ENCODE data around the gene KIF21B.

Gene KIF21B

DNA sequence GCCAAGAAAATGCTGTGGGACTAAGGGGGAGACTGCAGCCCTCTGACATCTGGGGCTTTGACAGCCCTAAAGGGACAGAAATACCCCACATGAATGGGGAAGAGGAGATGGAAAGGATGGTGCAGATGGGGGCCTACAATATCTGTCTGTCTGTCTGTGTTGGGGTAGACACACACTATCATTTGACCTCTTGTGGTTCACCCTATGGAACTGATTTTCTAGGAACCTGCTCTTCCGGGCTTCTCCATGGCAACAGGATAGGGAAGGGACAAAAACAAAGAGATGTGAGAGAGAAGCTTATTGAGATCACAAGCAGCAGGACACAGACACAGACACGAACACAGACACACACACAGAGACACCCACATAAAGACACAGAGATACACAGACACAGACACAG, 17.1 kb downstream of the KIF21B start:
- H3K9me3 ChIP-seq (ENCODE audit: insufficient read depth, low read depth, low read length) = no peaks in the 10 kb centered on the region
- H3K27ac ChIP-seq (ENCODE audit: low read depth, low read length) = no peak overlapping the region
- H3K4me3 ChIP-seq (ENCODE audit: low read length) = no peak overlapping the region
- 92% methylated on average over 2 of the region's 2 CpGs for WGBS
- no peak overlapping the region for H3K9ac ChIP-seq (ENCODE audit: low read depth, low read length)
- H3K4me1 ChIP-seq (ENCODE audit: insufficient read depth, low read length) = peaks cover 9% of the 10 kb centered on the region
- H3K27me3 ChIP-seq (ENCODE audit: insufficient read depth, low read length) = no peaks in the 10 kb centered on the region
- H3K36me3 ChIP-seq (ENCODE audit: insufficient read depth, low read length) = peaks cover 14% of the 10 kb centered on the region; the same call in 1 of the 2 replicates

DNA sequence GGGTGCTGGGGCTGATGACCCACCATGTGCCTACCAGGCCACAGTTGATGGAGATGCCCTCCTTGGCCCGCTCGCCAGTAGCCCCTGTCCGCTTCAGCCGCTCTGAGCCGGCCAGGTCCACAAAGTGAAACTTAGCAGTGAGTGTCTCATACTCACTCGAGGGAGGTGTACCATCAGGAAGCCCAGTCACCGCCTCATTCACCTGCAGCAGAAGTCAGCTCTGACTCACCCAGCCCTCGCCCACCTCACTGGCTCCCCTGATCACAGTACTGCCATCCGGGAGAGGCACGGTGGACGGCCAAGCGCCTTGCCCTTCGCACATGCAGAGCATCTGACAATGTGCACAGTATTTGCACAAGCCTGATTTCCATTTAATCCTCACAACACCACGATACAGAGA, 18.8 kb downstream of the KIF21B start:
- Histone ChIP-seq H3K27me3 (ENCODE audit: insufficient read depth, low read length) (no peaks in the 10 kb centered on the region), H3K9me3 (ENCODE audit: insufficient read depth, low read depth, low read length) (no peaks in the 10 kb centered on the region), H3K4me1 (ENCODE audit: insufficient read depth, low read length) (no peaks in the 10 kb centered on the region), H3K4me3 (ENCODE audit: low read length) (no peak overlapping the region), H3K36me3 (ENCODE audit: insufficient read depth, low read length) (peaks cover 17% of the 10 kb centered on the region), H3K9ac (ENCODE audit: low read depth, low read length) (no peak overlapping the region), H3K27ac (ENCODE audit: low read depth, low read length) (no peak overlapping the region)
- 96% methylated on average over 14 of the region's 14 CpGs for WGBS

DNA sequence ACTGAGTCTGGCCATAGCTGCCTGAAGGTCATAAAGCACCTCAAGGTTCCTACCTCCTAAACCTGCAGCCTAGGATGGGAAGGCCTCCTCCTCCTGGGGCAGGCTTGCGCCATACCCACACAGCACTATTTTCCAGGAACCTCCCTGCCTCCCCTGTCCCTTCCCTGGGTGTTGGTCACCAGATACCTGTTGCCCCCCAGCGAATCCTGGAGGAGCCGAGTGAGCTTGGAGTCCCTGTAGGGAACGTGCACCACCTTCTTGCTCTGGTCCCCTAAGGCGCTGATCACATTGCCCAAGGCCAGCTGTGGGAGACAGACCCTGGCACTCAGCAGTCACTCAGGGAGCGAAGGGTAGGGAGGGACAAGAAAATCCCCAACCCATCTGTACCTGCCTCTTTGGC, 19.4 kb downstream of the KIF21B start:
- Histone ChIP-seq H3K4me1 (ENCODE audit: insufficient read depth, low read length) (no peaks in the 10 kb centered on the region), H3K4me3 (ENCODE audit: low read length) (no peak overlapping the region), H3K36me3 (ENCODE audit: insufficient read depth, low read length) (peaks cover 17% of the 10 kb centered on the region), H3K27me3 (ENCODE audit: insufficient read depth, low read length) (no peaks in the 10 kb centered on the region), H3K9me3 (ENCODE audit: insufficient read depth, low read depth, low read length) (no peaks in the 10 kb centered on the region), H3K27ac (ENCODE audit: low read depth, low read length) (no peak overlapping the region), H3K9ac (ENCODE audit: low read depth, low read length) (no peak overlapping the region)
- 94% methylated on average over 6 of the region's 6 CpGs for WGBS

DNA sequence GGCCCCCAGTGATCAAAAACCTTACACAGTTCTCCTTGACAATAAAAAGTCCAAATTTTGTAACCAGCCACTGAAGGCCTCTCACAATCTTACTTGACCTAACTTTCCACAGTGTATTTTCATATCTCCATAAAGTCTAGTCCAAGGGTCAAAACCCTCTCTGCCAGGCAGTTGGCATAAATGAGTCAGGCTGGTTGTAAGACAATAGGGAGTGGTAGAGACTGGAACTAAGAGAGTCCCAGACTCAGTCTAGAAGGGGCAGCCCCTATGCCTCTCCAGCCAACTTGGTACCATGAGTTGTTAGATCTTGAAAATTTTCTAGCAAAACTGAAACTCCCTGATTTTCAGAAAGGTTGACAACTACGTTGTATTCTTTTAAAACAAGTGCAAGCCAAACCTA, 21.0 kb downstream of the KIF21B start:
- no peaks in the 10 kb centered on the region for H3K4me1 ChIP-seq (ENCODE audit: insufficient read depth, low read length)
- H3K36me3 ChIP-seq (ENCODE audit: insufficient read depth, low read length) = peaks cover 27% of the 10 kb centered on the region
- no peak overlapping the region for H3K27ac ChIP-seq (ENCODE audit: low read depth, low read length)
- no peaks in the 10 kb centered on the region for H3K27me3 ChIP-seq (ENCODE audit: insufficient read depth, low read length)
- 95% methylated on average over 1 of the region's 1 CpG for WGBS
- H3K9ac ChIP-seq (ENCODE audit: low read depth, low read length) = no peak overlapping the region
- H3K4me3 ChIP-seq (ENCODE audit: low read length) = no peak overlapping the region
- no peaks in the 10 kb centered on the region for H3K9me3 ChIP-seq (ENCODE audit: insufficient read depth, low read depth, low read length)

DNA sequence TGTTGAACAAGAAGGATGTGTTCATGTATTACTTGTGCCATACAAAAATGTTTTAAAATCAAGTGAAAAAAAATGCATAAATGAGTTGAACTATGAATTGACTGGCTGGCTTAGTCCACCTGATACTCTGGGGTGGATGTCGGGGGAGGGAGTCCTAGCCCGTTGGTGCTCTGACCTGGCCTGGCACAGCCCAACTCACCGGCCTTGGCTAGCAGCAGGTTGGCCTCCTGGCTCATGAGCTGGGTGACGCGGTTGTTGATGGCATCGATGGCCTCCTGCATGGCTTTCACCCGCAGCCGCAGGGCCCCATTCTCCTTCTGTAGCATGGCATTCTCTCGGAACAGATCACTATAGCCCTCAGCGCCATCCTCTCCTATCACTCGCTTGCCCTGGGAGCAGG, 21.6 kb downstream of the KIF21B start:
- H3K4me1 ChIP-seq (ENCODE audit: insufficient read depth, low read length) = no peaks in the 10 kb centered on the region
- no peak overlapping the region for H3K4me3 ChIP-seq (ENCODE audit: low read length)
- H3K9me3 ChIP-seq (ENCODE audit: insufficient read depth, low read depth, low read length) = no peaks in the 10 kb centered on the region
- 86% methylated on average over 11 of the region's 11 CpGs for WGBS
- H3K36me3 ChIP-seq (ENCODE audit: insufficient read depth, low read length) = peaks cover 27% of the 10 kb centered on the region
- H3K9ac ChIP-seq (ENCODE audit: low read depth, low read length) = no peak overlapping the region
- H3K27ac ChIP-seq (ENCODE audit: low read depth, low read length) = no peak overlapping the region
- H3K27me3 ChIP-seq (ENCODE audit: insufficient read depth, low read length) = no peaks in the 10 kb centered on the region

DNA sequence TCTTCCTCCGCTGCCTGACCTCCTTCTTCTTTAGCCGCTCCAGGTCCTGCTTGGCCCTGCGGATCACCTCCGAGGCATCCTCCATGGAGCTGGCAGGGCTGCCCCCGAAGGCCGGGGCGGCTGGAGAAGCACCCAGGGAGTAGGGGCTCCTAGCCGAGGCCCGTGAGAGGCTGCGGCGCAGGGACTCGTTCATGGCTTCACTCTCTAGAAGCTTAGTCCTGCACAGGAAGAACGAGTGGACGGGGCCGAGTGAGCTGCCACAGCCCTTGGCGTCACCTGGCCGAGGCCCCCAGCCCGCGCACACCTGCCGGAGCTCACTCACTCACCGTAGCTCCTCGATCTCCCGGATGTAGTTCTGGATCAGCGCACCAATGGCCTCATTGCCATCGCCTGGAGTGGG, 23.1 kb downstream of the KIF21B start:
- Histone ChIP-seq H3K4me1 (ENCODE audit: insufficient read depth, low read length) (no peaks in the 10 kb centered on the region), H3K27me3 (ENCODE audit: insufficient read depth, low read length) (no peaks in the 10 kb centered on the region), H3K36me3 (ENCODE audit: insufficient read depth, low read length) (peaks cover 29% of the 10 kb centered on the region), H3K27ac (ENCODE audit: low read depth, low read length) (no peak overlapping the region), H3K9me3 (ENCODE audit: insufficient read depth, low read depth, low read length) (no peaks in the 10 kb centered on the region), H3K4me3 (ENCODE audit: low read length) (no peak overlapping the region), H3K9ac (ENCODE audit: low read depth, low read length) (no peak overlapping the region)
- 94% methylated on average over 25 of the region's 25 CpGs for WGBS

DNA sequence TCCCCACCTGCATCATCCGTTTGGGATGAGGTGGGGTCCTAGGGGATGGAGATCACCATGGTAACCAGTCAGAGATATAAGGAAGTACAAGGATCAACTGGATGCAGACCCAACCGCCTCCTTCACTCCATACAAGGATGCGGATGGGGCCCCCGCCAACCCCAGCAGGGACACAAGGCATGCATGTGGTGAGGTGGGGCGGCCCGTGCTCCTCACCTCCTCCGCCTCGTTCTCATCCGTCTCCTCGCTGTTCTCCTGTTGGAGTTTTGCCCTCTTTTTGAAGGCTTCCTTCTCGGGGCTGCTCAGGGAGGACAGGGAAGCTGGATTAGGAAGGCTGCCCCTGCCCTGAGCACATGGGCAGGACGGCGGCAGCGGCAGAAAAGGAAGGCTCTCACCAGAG, 23.8 kb downstream of the KIF21B start:
- Histone ChIP-seq H3K9me3 (ENCODE audit: insufficient read depth, low read depth, low read length) (no peaks in the 10 kb centered on the region), H3K9ac (ENCODE audit: low read depth, low read length) (no peak overlapping the region), H3K36me3 (ENCODE audit: insufficient read depth, low read length) (peaks cover 25% of the 10 kb centered on the region), H3K4me1 (ENCODE audit: insufficient read depth, low read length) (no peaks in the 10 kb centered on the region), H3K27me3 (ENCODE audit: insufficient read depth, low read length) (no peaks in the 10 kb centered on the region), H3K27ac (ENCODE audit: low read depth, low read length) (no peak overlapping the region), H3K4me3 (ENCODE audit: low read length) (no peak overlapping the region)
- 96% methylated on average over 13 of the region's 14 CpGs for WGBS

DNA sequence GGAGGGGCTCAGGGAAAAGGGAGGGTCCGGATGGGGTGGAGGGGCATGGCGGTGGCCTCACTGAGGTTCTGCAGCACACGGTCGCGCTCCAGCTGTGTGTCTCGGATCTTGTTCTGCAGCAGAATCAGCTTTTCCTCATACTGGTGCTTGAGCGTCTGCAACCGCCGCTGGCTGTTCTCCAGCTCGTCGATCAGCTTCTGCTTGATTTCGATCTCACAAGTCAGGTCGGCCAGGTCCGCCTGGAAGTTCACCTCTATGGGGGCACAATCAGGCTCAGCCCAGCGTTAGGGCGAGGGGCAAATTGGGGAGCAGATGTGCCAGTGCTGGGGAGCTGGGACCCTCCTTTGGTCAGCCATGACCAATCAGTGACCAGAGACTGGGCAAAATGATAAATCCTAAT, 25.2 kb downstream of the KIF21B start:
- peaks cover 23% of the 10 kb centered on the region for H3K36me3 ChIP-seq (ENCODE audit: insufficient read depth, low read length)
- H3K27me3 ChIP-seq (ENCODE audit: insufficient read depth, low read length) = no peaks in the 10 kb centered on the region
- 95% methylated on average over 16 of the region's 16 CpGs for WGBS

DNA sequence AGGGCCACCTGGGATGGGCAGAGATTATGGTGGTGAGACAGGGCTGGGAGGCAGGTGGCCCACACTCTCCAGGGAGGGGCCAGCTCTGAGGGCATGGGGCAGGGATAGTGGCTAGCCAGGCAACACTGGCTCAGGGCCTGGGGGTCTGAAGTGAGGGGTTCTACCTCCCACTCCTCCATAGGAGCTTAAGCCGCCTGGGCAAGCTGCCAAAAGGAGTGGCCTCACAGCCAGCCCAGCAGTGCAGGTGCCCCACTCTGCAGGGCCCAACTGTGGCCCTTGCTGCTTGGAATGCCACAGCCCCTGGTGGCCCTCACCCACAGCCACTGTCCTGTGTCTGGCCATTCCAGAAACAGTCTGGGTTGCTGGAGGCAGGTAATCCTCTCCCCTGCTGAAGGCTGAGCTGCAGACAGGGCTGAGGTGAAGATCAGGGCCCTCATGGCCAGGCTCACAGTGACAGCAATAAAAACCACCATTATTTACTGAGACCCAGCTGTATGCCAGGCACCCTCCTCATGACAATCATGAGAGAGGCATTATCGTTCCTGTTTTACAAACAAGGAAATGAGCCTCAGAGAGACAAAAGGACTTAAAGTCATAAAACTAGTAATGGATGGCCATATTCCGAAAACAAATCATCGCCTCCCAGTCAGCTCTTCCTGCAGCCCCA, 31.0 kb downstream of the KIF21B start:
- H3K9ac ChIP-seq (ENCODE audit: low read depth, low read length) = no peak overlapping the region
- H3K4me1 ChIP-seq (ENCODE audit: insufficient read depth, low read length) = no peaks in the 10 kb centered on the region
- H3K36me3 ChIP-seq (ENCODE audit: insufficient read depth, low read length) = peaks cover 28% of the 10 kb centered on the region
- H3K27me3 ChIP-seq (ENCODE audit: insufficient read depth, low read length) = no peaks in the 10 kb centered on the region
- H3K27ac ChIP-seq (ENCODE audit: low read depth, low read length) = no peak overlapping the region
- H3K4me3 ChIP-seq (ENCODE audit: low read length) = no peak overlapping the region
- H3K9me3 ChIP-seq (ENCODE audit: insufficient read depth, low read depth, low read length) = no peaks in the 10 kb centered on the region
- 94% methylated on average over 4 of the region's 4 CpGs for WGBS

More for the DNA sequence above, 25.2 kb downstream of the KIF21B start:
- Histone ChIP-seq H3K4me3 (ENCODE audit: low read length) (no peak overlapping the region), H3K27ac (ENCODE audit: low read depth, low read length) (no peak overlapping the region), H3K4me1 (ENCODE audit: insufficient read depth, low read length) (no peaks in the 10 kb centered on the region), H3K9me3 (ENCODE audit: insufficient read depth, low read depth, low read length) (no peaks in the 10 kb centered on the region), H3K9ac (ENCODE audit: low read depth, low read length) (no peak overlapping the region)

DNA sequence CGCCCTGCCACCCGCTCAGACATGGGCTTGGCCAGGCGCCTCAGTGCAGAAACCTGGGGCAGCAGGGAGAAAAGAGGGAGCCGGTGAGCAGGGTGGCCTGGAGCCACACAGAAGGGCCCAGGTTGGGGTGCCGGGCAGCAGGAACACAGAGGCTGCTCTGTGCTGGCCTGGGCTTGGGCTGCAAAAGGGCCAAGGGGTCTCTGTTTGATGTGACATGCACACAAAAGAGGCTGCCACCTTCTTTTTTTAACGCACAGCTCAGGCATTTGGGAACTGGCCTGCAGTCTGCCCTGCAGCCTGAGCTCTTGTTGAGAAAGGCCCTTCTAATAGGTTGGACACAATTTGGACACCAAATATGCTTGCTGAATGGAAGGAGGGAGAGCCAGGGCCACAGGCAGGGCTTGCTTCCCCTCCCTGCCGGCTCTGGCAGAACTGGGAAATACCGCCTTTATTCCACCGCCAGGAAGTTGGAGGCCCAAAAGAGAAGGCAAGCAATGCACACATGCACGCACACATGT, 32.4 kb downstream of the KIF21B start:
- peaks cover 35% of the 10 kb centered on the region for H3K36me3 ChIP-seq (ENCODE audit: insufficient read depth, low read length)
- H3K4me1 ChIP-seq (ENCODE audit: insufficient read depth, low read length) = no peaks in the 10 kb centered on the region
- no peaks in the 10 kb centered on the region for H3K9me3 ChIP-seq (ENCODE audit: insufficient read depth, low read depth, low read length)
- H3K27me3 ChIP-seq (ENCODE audit: insufficient read depth, low read length) = no peaks in the 10 kb centered on the region
- H3K27ac ChIP-seq (ENCODE audit: low read depth, low read length) = no peak overlapping the region
- no peak overlapping the region for H3K4me3 ChIP-seq (ENCODE audit: low read length)
- no peak overlapping the region for H3K9ac ChIP-seq (ENCODE audit: low read depth, low read length)
- WGBS = 95% methylated on average over 10 of the region's 10 CpGs

DNA sequence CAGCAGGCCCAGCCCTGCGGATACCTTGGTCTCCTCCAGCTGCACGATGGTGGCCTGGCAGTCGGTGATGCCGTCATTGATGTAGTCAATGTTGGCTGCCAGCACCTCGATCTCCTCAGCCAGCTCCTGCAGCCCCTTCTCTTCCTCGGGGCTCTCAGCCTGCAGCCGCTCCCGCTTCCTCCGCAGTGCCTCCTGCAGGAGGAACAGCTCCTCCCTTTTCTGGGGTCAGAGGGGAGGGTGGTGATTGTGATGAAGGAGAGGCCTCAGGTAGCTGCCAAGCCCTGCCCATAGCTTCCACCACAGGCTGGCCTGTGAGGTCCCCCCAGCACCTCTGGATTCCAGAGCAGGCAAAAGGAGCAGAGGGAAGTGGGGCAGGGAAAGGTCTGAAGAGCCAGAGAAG, 33.4 kb downstream of the KIF21B start:
- Histone ChIP-seq H3K9me3 (ENCODE audit: insufficient read depth, low read depth, low read length) (no peaks in the 10 kb centered on the region), H3K27me3 (ENCODE audit: insufficient read depth, low read length) (no peaks in the 10 kb centered on the region), H3K4me1 (ENCODE audit: insufficient read depth, low read length) (no peaks in the 10 kb centered on the region), H3K4me3 (ENCODE audit: low read length) (no peak overlapping the region), H3K36me3 (ENCODE audit: insufficient read depth, low read length) (peaks cover 34% of the 10 kb centered on the region), H3K9ac (ENCODE audit: low read depth, low read length) (no peak overlapping the region), H3K27ac (ENCODE audit: low read depth, low read length) (no peak overlapping the region)
- WGBS = 89% methylated on average over 9 of the region's 9 CpGs

DNA sequence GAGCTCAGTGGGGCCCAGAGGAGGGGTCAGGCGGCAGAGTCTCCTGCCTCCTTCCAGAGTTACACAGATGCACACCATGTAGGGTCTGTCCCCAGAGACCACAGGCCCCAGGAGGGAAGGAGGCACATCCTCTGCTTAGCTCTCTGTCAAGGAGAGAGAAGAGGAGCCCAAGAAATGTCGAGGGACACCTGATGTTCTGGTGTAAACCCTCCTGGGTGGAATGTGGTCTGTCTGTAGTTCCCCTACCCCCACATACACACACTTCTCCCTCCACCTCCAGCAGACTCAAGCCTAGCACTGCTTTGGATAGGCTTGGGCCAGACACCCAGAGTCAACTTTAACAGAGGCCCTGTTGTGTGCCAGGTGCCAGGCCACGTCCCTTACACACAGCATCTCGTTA, 34.2 kb downstream of the KIF21B start:
- Histone ChIP-seq H3K4me1 (ENCODE audit: insufficient read depth, low read length) (no peaks in the 10 kb centered on the region), H3K9ac (ENCODE audit: low read depth, low read length) (no peak overlapping the region), H3K36me3 (ENCODE audit: insufficient read depth, low read length) (peaks cover 39% of the 10 kb centered on the region), H3K27me3 (ENCODE audit: insufficient read depth, low read length) (no peaks in the 10 kb centered on the region), H3K27ac (ENCODE audit: low read depth, low read length) (no peak overlapping the region), H3K9me3 (ENCODE audit: insufficient read depth, low read depth, low read length) (no peaks in the 10 kb centered on the region), H3K4me3 (ENCODE audit: low read length) (no peak overlapping the region)
- 94% methylated on average over 4 of the region's 4 CpGs for WGBS
